NCI-H345 treated with DMSO at 0.1 percent for 48 hours (cell line): ENCODE results near the gene ADAMTS3.

Experiments used
- DNase-seq: peaks from one replicate; lab custom pipeline; 2025; ENCODE audit not compliant: unreplicated experiment; lab: John Stamatoyannopoulos, UW

The ADAMTS3 gene

GRCh38 chr4:72302981-72303704 is 265.9 kb downstream of the ADAMTS3 start:
- DNase-seq = peak; percentile 9

GRCh38 chr4:72301759-72302158 is 267.3 kb downstream of the ADAMTS3 start:
- no peak for DNase-seq

- DNase-seq = no peak
These were observed 268.9 kb downstream of the ADAMTS3 start for GRCh38 chr4:72300126-72300525.

- DNase-seq = peak; percentile 2
These were observed 273.0 kb downstream of the ADAMTS3 start for GRCh38 chr4:72295966-72296557.

GRCh38 chr4:72290737-72291136 is 278.3 kb downstream of the ADAMTS3 start:
- DNase-seq = no peak

- DNase-seq = no peak
These were observed 282.1 kb downstream of the ADAMTS3 start for GRCh38 chr4:72286910-72287309.

GRCh38 chr4:72286185-72286584 is 282.8 kb downstream of the ADAMTS3 start:
- no peak for DNase-seq

- no peak for DNase-seq
These were observed 285.7 kb downstream of the ADAMTS3 start for GRCh38 chr4:72283357-72283756.

GRCh38 chr4:72280252-72280651 is 288.8 kb downstream of the ADAMTS3 start:
- no peak for DNase-seq

- no peak for DNase-seq
These were observed 293.6 kb downstream of the ADAMTS3 start for GRCh38 chr4:72275381-72275780.

GRCh38 chr4:72274251-72274650 is 294.8 kb downstream of the ADAMTS3 start:
- DNase-seq = no peak

- no peak for DNase-seq
These were observed 313.8 kb downstream of the ADAMTS3 start for GRCh38 chr4:72255269-72255668.

GRCh38 chr4:72243641-72244040 is 325.4 kb downstream of the ADAMTS3 start:
- DNase-seq = no peak

- no peak for DNase-seq
These were observed 329.4 kb downstream of the ADAMTS3 start for GRCh38 chr4:72239487-72240116.
